Parathyroid adenoma (tissue), 2 donors: ENCODE results near the gene SLC46A2.

Experiments used
- H2AFZ ChIP-seq: fragments of 300-600 bp; sonication (generic); one replicate; pipeline ENCODE4 v1.7.0; 2017; ENCODE audit warnings: antibody characterized with exemption, mild to moderate bottlenecking
- H3K27ac ChIP-seq: fragments of 300-600 bp; sonication (generic); one replicate; pipeline ENCODE4 v1.7.0; 2017
- H3K27me3 ChIP-seq: fragments of 300-600 bp; sonication (generic); one replicate; pipeline ENCODE4 v1.7.0; 2017; ENCODE audit warnings: low read length; ENCODE audit not compliant: control insufficient read depth, insufficient read depth
- H3K36me3 ChIP-seq: fragments of 300-600 bp; sonication (generic); one replicate; pipeline ENCODE4 v1.7.0; 2017; ENCODE audit warnings: low read length; ENCODE audit not compliant: control insufficient read depth, insufficient read depth
- H3K4me1 ChIP-seq: fragments of 300-600 bp; sonication (generic); one replicate; pipeline ENCODE4 v1.7.0; 2017; ENCODE audit warnings: control low read depth
- H3K4me2 ChIP-seq: fragments of 300-600 bp; sonication (generic); one replicate; pipeline ENCODE4 v1.7.0; 2017; ENCODE audit warnings: low read length
- H3K4me3 ChIP-seq: fragments of 300-600 bp; sonication (generic); one replicate; pipeline ENCODE4 v1.7.0; 2017; ENCODE audit warnings: low read depth, low read length
- H3K79me2 ChIP-seq: fragments of 300-600 bp; sonication (generic); one replicate; pipeline ENCODE4 v1.7.0; 2017; ENCODE audit warnings: control low read depth
- H3K9ac ChIP-seq: fragments of 300-600 bp; sonication (generic); one replicate; pipeline ENCODE4 v1.7.0; 2017; ENCODE audit warnings: mild to moderate bottlenecking
- H3K9me3 ChIP-seq: fragments of 300-600 bp; sonication (generic); one replicate; pipeline ENCODE4 v1.7.0; 2017; ENCODE audit warnings: low read length; ENCODE audit not compliant: control insufficient read depth
- CTCF ChIP-seq: fragments of 300-600 bp; sonication (generic); IDR thresholded peaks from one replicate; pipeline ENCODE4 v1.7.0; 2017; ENCODE audit warnings: antibody characterized with exemption, mild to moderate bottlenecking
- donor health status: primary hyperparathyroidism.

The SLC46A2 gene

DNA sequence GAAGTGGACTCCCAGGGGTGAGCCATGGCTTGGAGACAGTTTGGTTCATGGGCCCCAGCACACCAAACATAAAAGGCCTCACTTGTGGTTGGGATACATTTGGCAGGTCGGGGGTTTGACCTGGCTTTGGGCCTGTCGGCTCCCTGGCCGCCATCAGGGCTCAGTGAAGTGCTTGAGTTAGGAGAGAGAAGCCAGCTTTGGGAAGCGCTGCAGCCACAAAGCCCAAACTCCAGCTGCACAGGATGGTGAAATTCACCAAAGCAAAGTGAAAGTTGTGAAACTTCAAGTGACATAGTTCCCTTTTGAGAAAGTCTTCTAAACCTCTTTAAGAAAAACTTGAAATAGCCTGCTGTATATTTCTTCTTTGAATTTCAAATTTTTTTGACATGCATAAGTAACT, 27.5 kb downstream of the SLC46A2 start:
- no peak overlapping the region for H2AFZ ChIP-seq
- no peaks in the 10 kb centered on the region for H3K9me3 ChIP-seq
- no peaks in the 10 kb centered on the region for H3K27me3 ChIP-seq
- H3K4me1 ChIP-seq: no peaks in the 10 kb centered on the region
- no peak for TF ChIP-seq CTCF
- H3K4me3 ChIP-seq: no peak overlapping the region
- H3K79me2 ChIP-seq: no peaks in the 10 kb centered on the region
- H3K27ac ChIP-seq: peak overlapping the region; percentile 24
- no peaks in the 10 kb centered on the region for H3K36me3 ChIP-seq
- H3K4me2 ChIP-seq: no peak overlapping the region
- no peak overlapping the region for H3K9ac ChIP-seq

- no peaks in the 10 kb centered on the region for H3K4me1 ChIP-seq
- H3K36me3 ChIP-seq: no peaks in the 10 kb centered on the region
- no peak for TF ChIP-seq CTCF
- H3K79me2 ChIP-seq: no peaks in the 10 kb centered on the region
- no peaks in the 10 kb centered on the region for H3K9me3 ChIP-seq
- H2AFZ ChIP-seq: no peak overlapping the region
- H3K4me3 ChIP-seq: no peak overlapping the region
- no peak overlapping the region for H3K4me2 ChIP-seq
- no peak overlapping the region for H3K27ac ChIP-seq
- H3K9ac ChIP-seq: no peak overlapping the region
- H3K27me3 ChIP-seq: no peaks in the 10 kb centered on the region
These were observed 28.8 kb downstream of the SLC46A2 start for GRCh38 chr9:112861638-112862555.

DNA sequence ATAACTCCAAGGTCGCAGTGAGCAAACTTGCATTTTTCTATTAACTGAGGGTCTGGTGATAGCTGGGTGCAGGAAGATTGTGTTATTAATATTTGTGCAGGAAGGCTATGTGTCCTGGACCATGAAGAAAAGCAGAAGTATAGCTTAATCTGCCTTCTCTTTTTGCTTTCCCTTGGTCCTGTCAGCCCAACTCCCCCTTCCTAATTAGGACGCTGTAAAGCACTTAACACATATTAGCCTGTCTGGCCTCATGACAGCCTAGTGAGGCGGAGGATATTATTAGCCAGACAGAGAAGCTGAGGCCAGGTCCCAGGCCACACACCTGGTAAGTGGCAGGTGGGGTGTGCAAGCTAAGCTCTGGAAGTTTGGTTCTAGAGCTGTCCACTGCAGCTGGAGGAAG, 29.5 kb downstream of the SLC46A2 start:
- Histone ChIP-seq H3K79me2 (no peaks in the 10 kb centered on the region), H3K9me3 (no peaks in the 10 kb centered on the region), H3K27me3 (no peaks in the 10 kb centered on the region), H3K4me2 (no peak overlapping the region), H3K4me3 (no peak overlapping the region), H2AFZ (no peak overlapping the region), H3K4me1 (no peaks in the 10 kb centered on the region), H3K36me3 (no peaks in the 10 kb centered on the region), H3K9ac (no peak overlapping the region), H3K27ac (no peak overlapping the region)
- TF ChIP-seq CTCF: no peak

DNA sequence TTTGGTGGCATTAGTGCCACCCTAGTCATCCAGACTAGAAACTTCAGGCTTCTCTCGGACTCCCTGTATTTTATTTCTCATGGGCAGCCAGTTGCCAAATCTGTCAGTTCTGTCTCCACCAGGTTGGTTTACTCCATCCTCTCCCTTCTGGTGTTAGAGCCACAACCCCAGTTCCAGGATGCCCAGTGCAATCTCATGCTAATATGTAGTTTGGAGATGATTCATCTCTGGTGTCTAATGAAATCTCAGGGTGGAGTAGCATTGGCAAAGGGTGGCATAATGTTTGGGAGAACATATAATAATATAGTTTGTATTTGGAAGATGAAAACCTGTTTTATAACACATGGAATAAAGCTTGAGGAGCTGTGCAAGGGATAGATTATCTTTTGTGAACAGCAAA, 30.2 kb downstream of the SLC46A2 start:
- Histone ChIP-seq H3K27ac (no peak overlapping the region), H3K4me3 (no peak overlapping the region), H3K4me1 (no peaks in the 10 kb centered on the region), H3K36me3 (no peaks in the 10 kb centered on the region), H3K27me3 (no peaks in the 10 kb centered on the region), H2AFZ (no peak overlapping the region), H3K4me2 (no peak overlapping the region), H3K9ac (no peak overlapping the region), H3K9me3 (no peaks in the 10 kb centered on the region), H3K79me2 (no peaks in the 10 kb centered on the region)
- no peak for TF ChIP-seq CTCF

GRCh38 chr9:112858625-112859147, 32.0 kb downstream of the SLC46A2 start:
- Histone ChIP-seq H3K27me3 (no peaks in the 10 kb centered on the region), H3K4me3 (no peak overlapping the region), H3K27ac (no peak overlapping the region), H3K4me2 (no peak overlapping the region), H3K9ac (no peak overlapping the region), H2AFZ (no peak overlapping the region), H3K4me1 (no peaks in the 10 kb centered on the region), H3K36me3 (no peaks in the 10 kb centered on the region), H3K79me2 (no peaks in the 10 kb centered on the region), H3K9me3 (no peaks in the 10 kb centered on the region)
- TF ChIP-seq CTCF: no peak
